Natural killer cell (primary cell): Measurements from ENCODE around the gene LEFTY1. TPM values are rescaled to one million over a fixed set of nuclear protein-coding genes. Genes with fewer than 3 reads are reported as not detected.

Source experiments
- ATAC-seq, 3 donors: fragments of 150-1000 bp in 2 of 3; fragments of 200-7000 bp in 1 of 3; cut with Tn5 transposase; 1 replicate in 1 of 3; 2 replicates in 2 of 3; pipeline ENCODE4 v1.10.0; 2021; ENCODE audit warnings: mild to moderate bottlenecking in 2 of 3, moderate library complexity in 2 of 3
- DNase-seq, 2 donors: peaks; one replicate each; pipeline versions ENCODE4 v3.0.0 to v3.0.0-alpha.2; 2013 to 2021; ENCODE audit warnings: mixed read lengths in 1 of 2
- H3K27ac ChIP-seq: one replicate; pipeline ENCODE4 v1.5.1; 2013; ENCODE audit warnings: mild to moderate bottlenecking, low read length
- H3K27me3 ChIP-seq: one replicate; pipeline ENCODE4 v1.6.1; 2013; ENCODE audit warnings: low read length; ENCODE audit not compliant: control insufficient read depth, insufficient read depth
- H3K36me3 ChIP-seq: one replicate; pipeline ENCODE4 v1.6.1; 2013; ENCODE audit warnings: low read length; ENCODE audit not compliant: control insufficient read depth, insufficient read depth
- H3K4me1 ChIP-seq: one replicate; pipeline ENCODE4 v1.6.1; 2013; ENCODE audit warnings: low read length; ENCODE audit not compliant: control insufficient read depth, insufficient read depth
- H3K4me3 ChIP-seq: one replicate; pipeline ENCODE4 v1.5.1; 2013; ENCODE audit warnings: low read length
- H3K9me3 ChIP-seq: one replicate; pipeline ENCODE4 v1.6.1; 2013; ENCODE audit warnings: low read length; ENCODE audit not compliant: control insufficient read depth, insufficient read depth
- H3K27ac Mint-ChIP-seq, 2 donors: one replicate each; pipeline ENCODE4 v1.8.0; 2022; ENCODE audit warnings: mild to moderate bottlenecking in 2 of 2, mixed read lengths in 2 of 2, moderate library complexity in 1 of 2
- H3K27me3 Mint-ChIP-seq, 2 donors: one replicate each; pipeline ENCODE4 v1.8.0; 2022; ENCODE audit warnings: low read depth in 2 of 2, mixed read lengths in 2 of 2
- H3K36me3 Mint-ChIP-seq: one replicate; pipeline ENCODE4 v1.8.0; 2022; ENCODE audit warnings: mixed read lengths
- H3K4me1 Mint-ChIP-seq, 2 donors: one replicate each; pipeline ENCODE4 v1.8.0; 2022; ENCODE audit warnings: mixed read lengths in 2 of 2
- H3K4me3 Mint-ChIP-seq: one replicate; pipeline ENCODE4 v1.8.0; 2022; ENCODE audit warnings: mild to moderate bottlenecking, moderate library complexity, mixed read lengths
- H3K9me3 Mint-ChIP-seq, 2 donors: one replicate each; pipeline ENCODE4 v1.8.0; 2022; ENCODE audit warnings: mixed read lengths in 2 of 2
- CTCF ChIP-seq: fragments of 200-600 bp; IDR thresholded peaks from one replicate; pipeline ENCODE4 v1.8.0; 2022; ENCODE audit warnings: antibody characterized with exemption
- WGBS: methylation state at CpG from one replicate; pipeline ENCODE4 v1.1.7; 2013; ENCODE audit warnings: missing lambda C conversion rate; ENCODE audit not compliant: insufficient coverage; 5-methylcytosine and 5-hydroxymethylcytosine counted together
- intact Hi-C: fragments of 100-400 bp; cut with micrococcal nuclease; formaldehyde crosslinking; loops from one replicate; pipeline ENCODE4 v1.14.2; 2022
- total RNA-seq, 4 donors: library from RNA; stranded (reverse); fragments of 120-200 nt in 1 of 4; gene quantifications; one replicate each; pipeline versions ENCODE4 v1.2.3 to v1.2.4, GENCODE V29; 2013 to 2022

The LEFTY1 gene
- total RNA-seq, 3 donors from 2014 or later (not counting 1 experiment from before 2014, with no cell fraction given): not detected

GRCh38 chr1:225919906-225920305, 31.0 kb upstream of the LEFTY1 start:
- DNase-seq (no peak), ATAC-seq (no peak)
- Histone ChIP-seq H3K9me3 (no peaks in the 10 kb centered on the region), H3K4me3 (no peak overlapping the region), H3K36me3 (peaks cover 49% of the 10 kb centered on the region), H3K4me1 (peaks cover 31% of the 10 kb centered on the region), H3K27ac (no peak overlapping the region), H3K27me3 (no peaks in the 10 kb centered on the region)
- no peak for TF ChIP-seq CTCF
- Mint-ChIP-seq H3K36me3 (no peaks in the 10 kb centered on the region), H3K27me3 (no peaks in the 10 kb centered on the region), H3K4me3 (no peak overlapping the region), H3K4me1 (peaks cover 37 to 50% of the 10 kb centered on the region in 2 donors), H3K27ac (no peak overlapping the region), H3K9me3 (no peaks in the 10 kb centered on the region)
- 42% methylated on average over 4 of the region's 5 CpGs for WGBS
- intact Hi-C loops: loop anchor here (5.0 kb wide), 1 partner anchor 143 kb away; the partner anchor contains the start of gene SRP9

GRCh38 chr1:225918280-225918679, 29.3 kb upstream of the LEFTY1 start:
- 94% methylated on average over 4 of the region's 4 CpGs for WGBS
- Histone ChIP-seq H3K27ac (no peak overlapping the region), H3K36me3 (peaks cover 49% of the 10 kb centered on the region), H3K4me1 (peaks cover 22% of the 10 kb centered on the region), H3K27me3 (no peaks in the 10 kb centered on the region), H3K4me3 (no peak overlapping the region), H3K9me3 (no peaks in the 10 kb centered on the region)
- peaks cover 32 to 43% of the 10 kb centered on the region in 2 donors for H3K4me1 Mint-ChIP-seq
- ATAC-seq (no peak), DNase-seq (no peak)
- no peak overlapping the region for H3K27ac Mint-ChIP-seq
- no peaks in the 10 kb centered on the region for H3K27me3 Mint-ChIP-seq
- H3K9me3 Mint-ChIP-seq: no peaks in the 10 kb centered on the region
- no peak overlapping the region for H3K4me3 Mint-ChIP-seq
- no peak for TF ChIP-seq CTCF
- no peaks in the 10 kb centered on the region for H3K36me3 Mint-ChIP-seq
- intact Hi-C loops: no loop called here

- H3K27ac ChIP-seq: no peak overlapping the region
- Mint-ChIP-seq H3K27ac (no peak overlapping the region), H3K36me3 (no peaks in the 10 kb centered on the region), H3K4me3 (no peak overlapping the region), H3K9me3 (no peaks in the 10 kb centered on the region), H3K4me1 (peaks cover 28 to 37% of the 10 kb centered on the region in 2 donors), H3K27me3 (no peaks in the 10 kb centered on the region)
- DNase-seq (no peak), ATAC-seq (no peak)
- WGBS: 87% methylated on average over 4 of the region's 5 CpGs
- H3K4me3 ChIP-seq: no peak overlapping the region
- no peaks in the 10 kb centered on the region for H3K27me3 ChIP-seq
- intact Hi-C loops: no loop called here
- peaks cover 15% of the 10 kb centered on the region for H3K4me1 ChIP-seq
- H3K36me3 ChIP-seq: peaks cover 49% of the 10 kb centered on the region
- no peak for TF ChIP-seq CTCF
- H3K9me3 ChIP-seq: no peaks in the 10 kb centered on the region
Observed at GRCh38 chr1:225917536-225917935, 28.6 kb upstream of the LEFTY1 start.

- Mint-ChIP-seq H3K9me3 (no peaks in the 10 kb centered on the region), H3K36me3 (no peaks in the 10 kb centered on the region), H3K4me1 (peaks cover 28 to 33% of the 10 kb centered on the region in 2 donors), H3K4me3 (no peak overlapping the region), H3K27ac (no peak overlapping the region), H3K27me3 (no peaks in the 10 kb centered on the region)
- Histone ChIP-seq H3K4me1 (peaks cover 10% of the 10 kb centered on the region), H3K9me3 (no peaks in the 10 kb centered on the region), H3K27ac (no peak overlapping the region), H3K36me3 (peaks cover 45% of the 10 kb centered on the region), H3K4me3 (no peak overlapping the region), H3K27me3 (no peaks in the 10 kb centered on the region)
- TF ChIP-seq CTCF: no peak
- 93% methylated on average over 2 of the region's 3 CpGs for WGBS
- intact Hi-C loops: no loop called here
- DNase-seq (no peak), ATAC-seq (no peak)
Observed at GRCh38 chr1:225917101-225917500, 28.2 kb upstream of the LEFTY1 start.
